Measurements from ENCODE around the gene SLC25A47.

SLC25A47 gene

DNA sequence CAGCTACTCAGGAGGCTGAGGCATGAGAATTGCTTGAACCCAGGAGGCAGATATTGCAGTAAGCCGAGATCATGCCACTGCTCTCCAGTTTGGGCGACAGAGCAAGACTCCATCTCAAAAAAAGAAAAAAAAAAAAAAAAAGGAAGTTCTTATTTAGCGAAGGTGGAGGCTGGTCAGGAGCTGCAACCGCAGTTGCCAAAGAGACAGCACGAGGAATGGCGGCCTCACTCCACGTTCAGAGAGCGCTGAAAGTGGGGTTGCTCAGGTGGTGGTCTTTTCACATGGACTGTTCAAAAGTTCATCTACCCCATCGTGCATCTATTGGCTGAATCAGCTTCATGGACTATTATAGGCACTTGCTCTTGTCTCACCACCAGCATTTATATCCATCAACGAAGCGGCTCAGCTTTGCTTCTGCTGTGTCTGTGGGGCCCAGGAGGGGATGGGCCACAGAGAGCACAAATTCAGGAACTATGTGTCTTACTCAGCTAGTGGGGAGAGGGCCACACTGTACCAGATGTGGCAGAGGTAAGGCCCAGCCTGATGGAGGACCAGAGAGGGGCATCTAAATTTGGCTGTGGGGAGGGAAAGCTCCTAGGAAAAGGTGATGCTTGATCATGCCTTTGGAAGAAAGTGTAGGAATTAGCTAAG lies 27.3 kb downstream of the SLC25A47 start:
- no peak for DNase-seq

DNA sequence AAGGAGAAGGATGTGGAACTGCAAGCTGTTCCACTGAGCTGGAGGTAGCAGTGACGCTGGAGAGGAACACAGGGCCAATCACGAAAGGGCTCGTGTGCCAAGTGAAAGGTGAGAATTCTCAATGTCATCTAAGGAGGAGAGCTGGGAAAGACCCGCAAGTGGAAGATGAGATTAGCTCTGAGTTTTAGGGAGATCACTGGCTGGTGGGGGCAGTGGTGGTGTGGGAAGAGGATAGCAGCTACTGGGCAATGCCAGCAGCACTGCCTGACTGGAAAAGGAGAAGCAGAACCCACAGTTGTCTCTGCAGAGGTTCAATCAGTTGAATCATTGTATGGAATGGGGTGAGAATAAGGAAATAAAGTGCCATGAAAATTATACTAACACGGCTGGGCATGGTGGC lies 27.8 kb downstream of the SLC25A47 start:
- DNase-seq = no peak

DNA sequence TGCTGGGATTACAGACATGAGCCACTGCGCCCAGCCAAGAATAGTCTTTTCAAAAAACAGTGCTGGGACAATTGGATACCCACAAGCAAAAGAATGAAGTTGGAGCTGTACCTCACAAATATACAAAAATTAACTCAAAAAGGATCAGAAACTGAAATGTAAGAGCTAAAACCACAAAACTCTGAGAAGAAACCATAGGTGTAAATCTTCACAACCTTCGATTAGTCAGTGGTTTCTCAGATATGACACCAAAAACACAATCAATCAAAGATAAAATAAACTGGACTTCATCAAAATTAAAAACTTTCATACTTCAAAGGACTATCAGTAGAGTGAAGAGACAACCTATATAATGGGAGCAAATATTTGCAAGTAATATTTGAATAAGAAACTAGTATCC lies 35.3 kb downstream of the SLC25A47 start:
- no peak for DNase-seq

DNA sequence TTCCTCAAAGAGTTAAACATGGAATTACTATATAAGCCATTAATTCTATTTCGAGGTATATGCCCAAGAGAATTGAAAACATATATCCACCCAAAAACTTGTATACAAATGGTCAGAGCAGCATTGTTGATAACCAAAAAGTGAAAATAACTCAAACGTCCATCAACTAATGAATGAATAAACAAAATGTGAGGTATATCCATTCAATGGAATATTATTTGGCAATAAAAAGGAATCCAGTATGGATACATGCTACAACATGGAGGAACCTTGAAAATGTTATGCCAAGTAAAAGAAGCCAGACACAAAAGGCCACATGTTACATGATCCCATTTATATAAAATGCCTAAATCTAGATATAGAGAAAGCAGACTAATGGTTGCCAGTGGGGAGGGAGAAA lies 36.0 kb downstream of the SLC25A47 start:
- DNase-seq = no peak

DNA sequence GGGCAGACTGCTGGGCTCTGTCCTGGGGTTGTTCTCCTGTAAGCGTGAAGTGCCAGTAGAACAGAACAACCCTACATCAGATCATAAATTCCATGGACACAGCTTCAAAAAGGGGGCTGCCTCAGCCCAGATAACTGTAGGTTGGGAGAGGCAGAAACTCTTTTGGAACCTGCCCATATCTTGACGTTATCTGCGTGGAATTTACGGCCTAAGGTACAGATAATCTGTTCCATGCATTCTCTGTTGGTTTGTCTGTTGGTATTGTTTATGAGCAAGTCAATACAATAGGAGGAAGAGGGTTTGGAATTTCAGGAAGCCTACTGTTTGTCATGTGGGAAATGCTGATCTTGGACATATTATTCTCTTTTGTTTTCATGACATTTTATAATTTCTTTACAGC lies 36.7 kb downstream of the SLC25A47 start:
- DNase-seq = no peak

DNA sequence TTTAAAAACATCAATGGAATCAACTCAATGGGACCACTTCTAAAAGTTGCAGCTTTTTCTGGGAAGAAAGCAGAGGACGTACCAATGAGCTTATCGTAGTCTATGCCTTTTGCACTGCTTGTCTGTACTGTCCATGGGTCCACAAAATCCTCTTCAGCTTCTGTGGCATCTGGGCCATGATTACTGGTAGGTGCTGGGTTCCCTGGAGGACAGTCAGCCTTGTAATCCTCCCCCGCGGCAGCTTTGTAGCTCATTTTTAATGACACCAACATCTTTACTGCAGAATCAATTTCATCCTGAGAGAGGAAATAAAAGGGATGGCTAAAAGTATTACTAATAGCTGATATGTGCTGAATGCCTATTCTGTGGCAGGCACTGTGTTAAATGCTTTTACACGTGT lies 38.5 kb downstream of the SLC25A47 start:
- no peak for DNase-seq

DNA sequence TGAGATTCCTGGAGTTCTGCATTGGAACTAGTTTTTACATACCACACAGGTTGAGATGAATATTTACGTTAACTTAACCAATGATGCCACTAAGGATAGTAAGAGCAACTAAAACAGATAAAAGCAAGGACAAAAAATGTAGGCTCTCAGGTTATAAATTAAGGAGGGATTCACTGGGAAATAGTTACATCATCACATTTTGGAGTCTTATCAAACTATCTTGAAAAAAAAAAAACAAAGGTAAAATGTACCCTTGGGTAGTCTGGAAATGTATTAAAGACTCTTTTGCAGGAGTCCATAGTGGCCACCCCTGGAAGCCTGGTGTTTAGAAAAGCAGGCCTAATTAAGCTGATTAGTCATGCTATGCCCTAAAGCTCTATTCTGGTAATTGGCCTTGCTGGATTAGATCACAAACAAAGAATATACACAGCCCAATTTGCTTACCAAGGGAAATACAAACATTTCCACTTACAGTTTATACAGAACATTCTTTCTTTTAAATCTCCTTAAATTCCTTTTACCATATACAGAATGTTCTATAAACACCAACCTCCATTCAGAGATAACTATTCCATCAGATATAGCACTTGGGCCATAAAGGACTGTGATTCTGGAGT lies 39.3 kb downstream of the SLC25A47 start:
- no peak for DNase-seq

DNA sequence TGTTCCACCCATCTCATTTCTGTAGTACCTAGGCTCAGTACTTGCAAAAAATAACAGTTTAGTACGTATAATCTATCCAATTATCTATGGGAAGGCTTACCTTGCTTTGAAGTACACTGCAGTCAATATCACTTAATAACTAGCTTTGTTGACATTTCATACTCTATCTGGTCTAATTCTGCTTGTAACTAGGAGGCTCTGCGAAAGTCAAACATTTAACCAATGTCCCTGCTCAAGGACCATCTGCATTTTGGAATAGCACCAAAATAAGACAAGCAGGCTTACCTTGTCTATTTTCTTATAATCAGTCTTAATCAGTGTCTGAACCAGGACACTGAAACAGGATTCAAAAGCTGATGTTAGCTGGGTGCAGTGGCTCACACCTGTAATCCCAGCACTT lies 39.9 kb downstream of the SLC25A47 start:
- DNase-seq = no peak

DNA sequence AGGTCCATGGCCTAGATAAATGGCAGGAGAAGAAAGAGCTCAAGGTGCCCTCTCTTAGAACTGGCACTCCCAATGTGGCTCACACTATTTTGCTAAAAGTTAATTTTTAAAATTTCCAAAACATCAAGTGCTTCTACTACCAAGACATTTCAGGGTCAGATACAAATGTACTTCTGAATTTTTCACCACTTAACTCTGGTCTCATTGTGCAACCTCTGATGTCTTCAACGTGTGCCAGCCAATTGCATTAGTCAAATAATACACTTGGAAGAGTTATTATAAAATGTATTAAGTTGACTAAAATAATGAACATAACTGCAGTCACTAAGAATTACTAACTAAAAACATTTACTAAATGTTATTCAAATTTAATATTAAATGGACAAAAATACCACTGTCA lies 41.3 kb downstream of the SLC25A47 start:
- no peak for DNase-seq

DNA sequence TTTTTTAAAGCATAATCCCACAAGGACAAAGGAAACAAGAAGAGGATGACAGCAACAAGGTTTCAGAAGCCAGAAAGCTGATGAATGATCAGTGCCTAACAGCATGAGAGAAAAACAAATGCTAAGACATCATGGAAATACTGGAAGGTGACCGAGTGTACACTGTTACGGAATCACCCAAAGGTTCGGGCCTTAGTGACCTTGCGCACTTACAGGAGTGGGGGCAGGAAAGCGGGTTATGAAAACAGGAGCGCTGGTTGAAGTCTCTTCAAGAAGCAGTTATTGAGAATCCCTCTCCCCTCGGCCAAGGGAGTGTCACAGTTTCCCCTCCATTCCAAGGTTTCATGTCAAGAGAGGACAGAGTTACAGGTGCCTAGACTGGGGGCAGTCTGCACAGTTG lies 42.6 kb downstream of the SLC25A47 start:
- DNase-seq = no peak

DNA sequence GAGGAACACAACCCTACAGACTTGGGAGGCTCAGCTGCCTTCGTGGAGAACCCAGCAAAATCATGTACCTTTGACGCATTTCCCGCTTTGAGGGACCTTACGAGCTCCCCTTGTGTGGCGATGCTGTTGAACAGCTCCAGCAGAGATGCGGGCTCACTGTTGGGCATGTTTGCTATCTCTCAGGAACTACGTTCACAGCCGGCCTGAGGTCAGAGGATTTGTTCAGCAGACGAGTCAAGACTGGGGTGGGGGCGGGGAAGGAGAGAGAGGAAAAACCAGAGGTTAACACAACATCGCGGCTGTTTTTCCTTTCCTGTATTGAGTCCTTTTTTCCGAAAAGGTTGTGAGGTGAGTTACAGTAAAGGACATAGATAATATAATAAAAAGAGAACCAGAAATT lies 45.9 kb downstream of the SLC25A47 start:
- no peak for DNase-seq

DNA sequence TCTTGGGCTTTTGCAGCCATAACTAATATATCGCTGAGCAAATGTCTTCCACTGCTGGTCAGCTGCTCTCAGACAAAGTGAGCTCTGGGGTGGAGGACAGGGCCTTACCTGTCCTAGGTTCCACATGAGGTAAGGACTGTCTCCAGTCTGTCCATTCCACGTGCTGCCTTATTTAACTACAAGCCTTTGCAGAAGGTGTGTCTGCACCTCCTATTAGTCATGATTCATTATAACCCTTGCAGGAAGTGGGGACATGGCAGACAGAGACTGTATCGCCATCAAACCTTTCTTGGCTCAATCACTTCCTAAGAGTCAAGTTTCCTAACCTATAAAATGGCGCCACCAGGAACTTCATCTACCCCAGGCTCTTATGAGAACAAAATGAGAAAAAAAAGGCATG lies 46.9 kb downstream of the SLC25A47 start:
- DNase-seq = no peak

DNA sequence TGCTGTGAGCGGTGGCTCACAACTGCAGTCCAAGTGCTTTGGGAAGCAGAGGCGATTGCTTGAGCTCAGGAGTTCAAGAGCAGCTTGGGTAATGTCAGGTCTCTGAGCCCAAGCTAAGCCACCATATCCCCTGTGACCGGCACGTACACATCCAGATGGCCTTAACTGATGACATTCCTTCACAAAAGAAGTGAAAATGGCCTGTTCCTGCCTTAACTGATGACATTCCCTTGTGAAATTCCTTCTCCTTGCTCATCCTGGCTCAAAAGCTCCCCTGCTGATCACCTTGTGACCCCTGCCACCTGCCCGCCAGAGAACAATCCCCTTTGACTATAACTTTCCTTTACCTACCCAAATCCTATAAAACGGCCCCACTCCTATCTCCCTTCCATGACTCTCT lies 48.6 kb downstream of the SLC25A47 start:
- DNase-seq = no peak

DNA sequence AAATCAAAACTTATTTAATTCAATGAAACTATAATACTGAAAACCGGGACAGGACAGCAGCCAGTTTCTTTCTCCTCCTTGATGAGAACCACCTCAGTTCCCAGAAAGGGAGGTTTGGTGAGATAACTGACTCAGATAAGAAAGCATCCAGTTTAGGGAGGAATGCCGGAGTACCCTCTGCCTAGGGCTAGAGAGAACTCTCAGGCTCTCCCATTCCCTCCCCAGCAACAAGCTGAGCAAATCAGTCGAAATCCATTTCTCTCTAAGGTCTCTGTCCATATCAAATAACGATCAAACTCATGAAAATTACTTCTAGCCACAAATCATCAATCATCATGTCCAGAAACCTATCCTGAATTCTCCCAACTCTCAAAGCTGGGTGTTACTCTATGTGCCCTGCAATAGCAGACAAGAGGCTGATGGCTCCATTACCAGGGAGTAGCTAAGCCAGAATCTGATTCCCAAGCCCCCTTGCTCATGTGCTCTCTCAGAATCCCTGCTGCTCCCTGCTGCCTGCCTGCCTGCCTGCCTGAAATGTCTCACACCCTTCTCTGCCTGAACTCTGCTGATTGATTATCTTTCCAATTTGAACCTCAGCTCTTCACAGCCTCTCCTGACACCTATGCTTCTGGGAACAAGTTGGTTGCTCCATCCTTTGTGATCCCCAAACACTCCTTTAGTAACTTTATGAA lies 49.4 kb downstream of the SLC25A47 start:
- DNase-seq = no peak

DNA sequence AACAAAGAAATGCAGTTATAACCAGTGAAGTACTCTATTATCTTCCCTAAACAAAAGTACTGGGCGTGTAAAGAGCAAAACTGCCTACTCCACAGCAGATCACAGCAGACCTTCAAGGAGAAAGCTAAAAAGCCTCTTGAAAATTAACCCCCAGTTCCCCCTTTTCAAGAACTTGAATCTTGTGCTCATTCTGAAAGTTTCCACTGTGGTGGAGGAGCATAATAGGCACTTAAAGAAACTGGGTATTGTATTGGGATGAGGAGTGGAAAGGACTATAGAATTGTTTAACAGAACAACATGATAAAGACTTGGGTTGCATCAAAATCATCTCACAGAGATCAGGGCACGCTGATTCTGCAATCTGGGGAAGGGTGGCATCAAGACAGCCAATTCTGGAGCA lies 51.1 kb downstream of the SLC25A47 start:
- no peak for DNase-seq

DNA sequence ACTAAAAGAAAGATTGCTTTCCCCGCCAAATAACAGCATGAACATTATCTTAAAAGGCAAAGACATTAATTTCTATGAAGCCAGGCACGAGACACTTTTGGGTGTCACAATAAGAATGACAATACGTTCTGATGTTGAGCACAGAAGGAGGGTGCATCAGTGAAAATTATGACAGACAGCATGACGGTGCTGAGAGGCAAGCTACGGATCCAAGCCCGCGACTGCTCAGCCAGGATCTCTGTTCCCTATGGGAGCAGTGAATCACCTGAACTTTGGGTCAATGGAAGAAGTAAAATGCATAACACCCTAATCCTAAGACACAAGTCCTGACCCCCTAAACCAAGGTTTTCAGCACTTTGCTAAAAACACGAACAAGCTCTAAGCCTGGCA lies 51.7 kb downstream of the SLC25A47 start:
- DNase-seq = no peak

DNA sequence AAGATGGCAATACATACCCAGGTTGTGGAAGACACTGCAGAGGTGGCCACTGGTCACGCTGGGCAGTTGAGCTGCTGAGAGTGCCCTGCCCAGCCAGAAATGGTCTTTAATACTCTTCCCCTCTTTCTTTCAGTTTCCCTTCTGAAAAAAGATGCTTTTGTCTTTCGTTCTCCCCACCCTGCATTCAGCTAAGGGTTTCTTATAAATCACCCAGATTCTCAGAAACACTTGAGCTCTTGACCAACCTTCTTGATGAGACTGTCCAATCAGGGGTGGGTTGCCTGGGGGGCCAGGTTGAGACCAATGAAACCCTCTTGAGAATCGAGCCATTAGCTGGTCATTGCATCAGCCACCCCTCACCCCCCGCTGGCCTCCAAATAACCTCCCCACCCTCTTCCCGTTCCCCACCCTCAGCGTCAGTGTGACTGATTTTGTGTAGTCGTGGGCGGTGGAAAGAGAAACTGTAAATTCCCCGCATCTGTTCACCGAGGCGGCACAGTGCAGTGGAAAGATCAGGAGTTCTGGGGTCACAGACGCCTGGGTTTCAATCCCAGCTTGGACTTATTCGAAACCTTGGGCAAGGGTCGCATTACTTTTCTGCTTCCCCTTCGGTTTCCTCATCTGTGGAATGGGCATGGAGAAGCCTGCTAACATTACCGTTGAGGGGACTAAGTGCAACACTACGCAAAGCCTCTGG lies 52.3 kb downstream of the SLC25A47 start:
- no peak for DNase-seq

DNA sequence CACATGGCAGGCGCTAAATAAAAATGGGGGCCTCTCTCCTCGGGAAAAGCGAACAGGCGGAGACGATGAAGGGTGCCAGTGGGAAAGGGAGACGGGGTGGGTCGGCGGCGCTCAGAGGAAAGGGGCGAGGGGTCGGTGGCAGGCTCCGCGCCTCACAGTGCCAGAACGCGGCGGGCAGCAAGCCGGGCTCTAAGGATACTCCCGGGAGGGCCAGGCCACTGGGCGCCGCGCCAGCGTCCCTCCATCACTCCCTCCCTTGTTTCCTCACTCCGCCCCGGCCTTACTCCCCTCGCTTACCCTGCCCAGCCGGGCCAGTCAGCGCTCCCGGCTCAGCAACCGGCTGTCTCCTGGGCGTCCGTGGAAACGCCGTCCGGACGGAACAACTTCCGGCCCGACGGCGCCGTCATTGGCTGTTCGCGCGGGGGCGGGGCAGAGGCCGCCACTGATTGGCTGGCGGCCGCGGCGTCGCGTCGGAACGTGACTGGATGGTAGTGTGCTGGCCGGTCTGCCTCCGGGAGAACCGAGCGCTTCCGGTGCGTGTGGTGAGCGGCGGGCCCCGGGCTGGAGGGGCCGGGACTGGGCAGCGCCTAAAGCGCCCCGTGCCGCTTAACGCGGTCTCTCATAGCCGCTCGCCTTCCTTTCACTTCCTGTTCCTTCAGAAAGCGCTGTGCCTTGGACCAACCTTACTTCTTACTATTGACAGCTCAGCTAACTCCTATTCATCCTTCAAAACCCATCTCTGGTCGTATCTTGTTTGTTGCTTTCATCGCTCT lies 53.0 kb downstream of the SLC25A47 start, which contains the start of gene WDR25:
TSS of gene WDR25 (plus strand) at position 523 of the 773 bp plus-strand sequence.
- DNase-seq = peak; percentile 32

DNA sequence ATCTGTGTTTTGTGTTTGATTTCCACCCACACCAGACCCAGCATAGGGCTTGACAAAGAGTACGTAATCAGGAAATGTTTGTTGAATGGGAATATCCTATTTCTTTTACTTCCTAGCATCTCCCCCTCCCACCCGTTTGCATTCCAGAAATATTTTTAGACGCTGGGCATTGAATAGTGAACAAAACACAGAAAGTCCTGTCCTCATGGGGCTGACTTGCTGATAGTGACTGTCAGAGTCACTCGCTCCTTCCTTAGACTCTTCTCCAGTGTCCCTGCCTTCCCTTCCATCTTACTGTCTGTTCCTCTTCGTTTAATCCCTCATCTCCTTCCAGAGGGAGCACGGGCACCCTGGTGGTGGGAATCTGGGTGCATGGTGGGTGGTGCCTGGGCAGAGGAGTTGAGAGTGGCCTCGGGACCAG lies 53.6 kb downstream of the SLC25A47 start:
- no peak for DNase-seq
